ENCODE measurements around the gene MAPK7.

MAPK7 gene

GRCh38 chr17:19381741-19382444 lies 3.6 kb downstream of the MAPK7 start:
- no peak for DNase-seq

GRCh38 chr17:19382531-19383444 lies 4.5 kb downstream of the MAPK7 start:
- DNase-seq: no peak

- DNase-seq: no peak
Measured at GRCh38 chr17:19383681-19384470, 5.6 kb downstream of the MAPK7 start.

- peak; percentile 20 to 45 for DNase-seq
Measured at GRCh38 chr17:19384723-19385391, 6.6 kb downstream of the MAPK7 start.

- DNase-seq: no peak
Measured at GRCh38 chr17:19385521-19385983, 7.3 kb downstream of the MAPK7 start.

- peak; percentile 94 to 95 for DNase-seq
Measured at GRCh38 chr17:19386051-19386929, 8.0 kb downstream of the MAPK7 start.

GRCh38 chr17:19386974-19387920 lies 8.9 kb downstream of the MAPK7 start, which contains the start of gene MFAP4:
Gene MFAP4 (minus strand): TSS chr17:19387190. CDS start chr17:19387155, 35 bp downstream.
- DNase-seq: peak in 1 of 2 donors; percentile 38

- DNase-seq: no peak
Measured at GRCh38 chr17:19387921-19388521, 9.7 kb downstream of the MAPK7 start.

- DNase-seq: peak in 1 of 2 donors; percentile 67
Measured at GRCh38 chr17:19388791-19389785, 10.8 kb downstream of the MAPK7 start.

GRCh38 chr17:19390951-19391350 lies 12.7 kb downstream of the MAPK7 start:
- DNase-seq: no peak

- DNase-seq: no peak
Measured at GRCh38 chr17:19391432-19391831, 13.1 kb downstream of the MAPK7 start.

- no peak for DNase-seq
Measured at GRCh38 chr17:19392303-19392702, 14.0 kb downstream of the MAPK7 start.

- no peak for DNase-seq
Measured at GRCh38 chr17:19397556-19398041, 19.3 kb downstream of the MAPK7 start.

- DNase-seq: peak; percentile 94
Measured at GRCh38 chr17:19398301-19399181, 20.2 kb downstream of the MAPK7 start.

GRCh38 chr17:19399750-19400450 lies 21.6 kb downstream of the MAPK7 start:
- no peak for DNase-seq

GRCh38 chr17:19401321-19402010 lies 23.2 kb downstream of the MAPK7 start:
- no peak for DNase-seq
